HG02885 (cell line): Measurements from ENCODE around the gene PSMB9.
"Not testable (repeated sequence)": the region's sequence is repeated elsewhere in the genome, so short reads cannot be mapped to it uniquely, and the experiment has no call there.

ENCODE experiments used
- ATAC-seq: cut with Tn5 transposase; IDR thresholded peaks from one replicate; pipeline ENCODE4 v1.9.1; 2021; ENCODE audit warnings: mild to moderate bottlenecking; ENCODE audit not compliant: unreplicated experiment, poor library complexity

The PSMB9 gene

DNA sequence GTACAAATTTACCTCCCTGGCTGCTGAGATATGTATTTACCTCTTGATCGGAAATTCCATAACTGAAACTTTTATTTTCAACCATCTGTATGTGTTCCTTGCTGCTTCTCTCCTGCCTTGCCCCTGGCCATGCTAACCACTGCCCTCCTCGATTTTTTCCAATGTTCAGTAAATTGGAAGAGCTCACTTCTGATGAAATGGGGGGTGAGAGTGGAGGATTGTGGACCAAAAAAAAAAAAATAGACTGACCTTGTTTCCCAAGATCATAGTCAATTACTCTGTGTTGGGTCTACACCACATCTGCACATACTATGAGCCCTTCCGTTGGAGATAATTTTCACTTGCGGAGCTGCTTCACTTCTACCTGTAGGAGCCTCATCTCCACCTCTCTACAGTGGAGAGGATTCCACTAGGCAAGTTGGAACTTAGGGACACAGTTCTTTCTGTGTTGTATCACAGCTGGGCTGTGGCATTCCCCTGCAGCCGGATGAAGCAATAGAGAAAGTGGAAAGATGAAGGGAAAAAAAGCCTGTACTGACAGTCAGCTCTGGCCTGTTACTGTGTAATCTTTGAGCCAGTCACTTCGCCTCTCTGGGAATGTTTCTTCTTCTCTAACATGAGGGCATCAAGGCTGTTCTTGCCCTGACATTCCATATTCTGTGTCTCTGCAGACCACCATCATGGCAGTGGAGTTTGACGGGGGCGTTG, 1.6 kb downstream of the PSMB9 start:
- no peak for ATAC-seq

DNA sequence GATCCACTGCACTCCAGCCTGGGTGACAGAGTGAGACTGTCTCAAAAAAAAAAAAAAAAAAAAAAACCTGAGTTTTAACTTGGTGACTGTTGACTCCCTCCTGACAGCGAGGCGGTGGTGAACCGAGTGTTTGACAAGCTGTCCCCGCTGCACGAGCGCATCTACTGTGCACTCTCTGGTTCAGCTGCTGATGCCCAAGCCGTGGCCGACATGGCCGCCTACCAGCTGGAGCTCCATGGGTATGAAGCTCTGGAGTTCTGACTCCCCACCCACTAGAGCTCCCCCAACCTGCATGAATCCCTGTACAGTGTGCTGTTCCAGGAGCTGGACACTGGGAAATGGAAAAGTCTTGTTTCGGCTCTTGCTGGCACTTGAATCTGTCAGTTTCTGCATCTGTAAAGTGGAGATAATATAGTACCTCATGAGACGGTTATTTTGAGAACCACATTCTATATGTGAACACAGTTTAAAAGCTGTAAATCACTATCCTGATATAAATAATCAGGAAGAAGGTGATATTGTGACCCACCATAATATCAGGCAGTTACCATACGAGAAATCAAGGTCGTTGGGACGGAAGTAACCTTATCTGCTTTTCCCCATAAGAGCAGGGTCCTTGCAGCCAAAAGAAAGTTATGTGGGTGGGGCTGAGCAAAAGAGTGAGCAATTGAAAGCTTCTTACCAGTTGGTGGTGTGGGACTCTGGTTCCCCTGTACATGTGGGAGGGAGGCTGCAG, 3.3 kb downstream of the PSMB9 start:
- ATAC-seq: no peak

DNA sequence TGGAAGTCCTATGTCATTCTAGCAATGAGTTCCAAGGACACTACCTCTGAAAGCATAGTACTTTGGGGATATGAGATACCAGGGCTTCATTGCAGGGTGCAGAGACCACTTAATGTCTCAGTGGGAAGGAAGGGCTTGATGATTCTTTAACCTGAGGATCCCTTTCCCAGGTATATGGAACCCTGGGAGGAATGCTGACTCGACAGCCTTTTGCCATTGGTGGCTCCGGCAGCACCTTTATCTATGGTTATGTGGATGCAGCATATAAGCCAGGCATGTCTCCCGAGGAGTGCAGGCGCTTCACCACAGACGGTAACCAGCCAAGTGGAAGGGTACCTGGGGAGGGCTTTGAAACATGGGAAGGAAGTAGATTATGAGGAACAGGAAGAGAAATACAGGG, 4.2 kb downstream of the PSMB9 start:
- no peak for ATAC-seq

DNA sequence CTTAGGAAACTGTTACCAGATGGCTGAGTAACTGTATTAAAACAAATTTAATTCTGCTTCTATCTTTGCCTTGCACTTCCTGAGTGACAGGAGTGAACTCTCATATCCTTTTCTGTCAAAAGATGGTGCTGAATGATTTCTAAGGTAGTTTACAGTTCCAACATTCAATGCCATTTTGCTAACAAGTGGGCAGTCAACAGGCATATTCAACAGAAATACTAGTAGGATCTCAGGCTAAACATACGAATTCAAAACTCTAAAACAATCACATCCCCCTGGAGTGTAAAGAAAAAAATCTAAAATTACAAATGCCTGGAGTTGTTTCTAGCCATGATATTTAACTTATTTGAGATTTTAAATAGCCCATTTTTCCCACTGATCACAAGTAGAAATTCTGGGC, 6.7 kb downstream of the PSMB9 start:
- ATAC-seq: no peak

DNA sequence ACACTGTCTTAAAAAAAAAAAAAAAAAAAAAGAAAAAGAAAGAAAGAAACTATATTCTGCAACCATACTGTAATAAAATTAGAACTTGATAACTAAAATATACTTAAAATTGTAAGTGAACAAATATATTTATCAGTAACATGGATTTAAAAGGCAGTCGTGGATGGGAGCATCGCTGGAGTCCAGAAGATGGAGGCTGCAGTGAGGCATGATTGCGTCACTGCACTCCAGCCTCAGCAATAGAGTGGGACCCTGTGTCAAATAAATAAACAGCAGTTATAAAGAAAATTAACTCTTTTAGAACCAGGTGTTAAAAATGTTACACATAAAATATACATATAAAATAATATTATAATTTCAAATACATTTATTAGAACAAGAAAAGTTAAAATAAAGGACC, 8.7 kb downstream of the PSMB9 start:
- no peak for ATAC-seq

DNA sequence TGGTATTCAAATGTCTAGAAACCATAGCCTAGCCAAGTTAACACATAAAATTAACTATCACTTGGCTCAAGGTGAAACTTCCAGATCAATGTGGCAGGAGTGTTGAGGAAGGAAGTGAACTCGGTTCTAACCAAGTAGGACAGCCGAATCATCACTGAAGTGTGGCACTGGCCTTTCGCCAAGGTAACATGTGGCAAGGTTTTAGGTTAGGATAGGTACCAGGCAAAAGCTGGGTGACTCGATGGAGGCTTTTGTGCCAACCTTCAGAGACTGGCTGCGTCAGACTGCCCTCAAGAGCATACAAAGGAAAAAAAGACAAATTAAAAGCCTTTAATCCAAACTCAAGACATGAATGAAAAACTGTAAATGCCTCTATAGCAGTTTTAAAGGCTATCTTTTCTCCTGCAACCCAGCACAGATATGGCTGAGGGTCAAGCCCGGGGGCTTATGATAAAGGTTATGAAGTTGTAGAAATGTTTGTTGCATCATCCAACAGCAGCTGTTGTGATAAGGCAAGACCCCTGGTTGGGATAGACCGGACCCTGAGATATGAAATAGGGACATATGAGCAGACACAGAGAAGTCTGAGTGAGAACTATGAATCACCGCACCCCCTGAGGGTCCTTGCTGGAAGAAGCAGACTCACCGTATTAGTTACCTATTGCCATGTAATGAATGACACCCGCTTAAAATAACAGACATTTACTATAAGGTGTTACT, 11.9 kb downstream of the PSMB9 start:
- no peak for ATAC-seq

DNA sequence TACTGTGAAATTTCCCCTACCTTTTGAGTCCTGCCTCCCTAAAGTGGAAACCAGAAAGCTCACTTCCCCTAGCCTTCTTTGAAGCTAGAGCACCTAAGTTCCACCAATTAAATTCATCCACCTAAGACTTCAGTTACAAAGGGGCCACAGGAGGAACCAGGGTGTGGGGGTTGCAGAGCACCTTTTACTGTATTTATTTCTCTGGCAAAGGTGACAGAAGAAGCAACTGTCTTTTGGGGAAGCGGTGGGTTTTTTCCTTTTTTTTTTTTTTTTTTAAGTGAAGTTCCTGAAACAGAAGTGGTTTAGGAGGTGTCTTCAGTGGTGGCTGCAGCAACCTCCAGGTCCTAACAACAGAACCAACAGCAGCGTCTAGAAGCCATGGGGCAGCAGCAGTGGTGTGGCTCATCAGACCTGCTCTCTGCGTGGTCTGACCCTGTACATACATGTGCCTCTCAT, 13.1 kb downstream of the PSMB9 start:
- ATAC-seq: peak; percentile 43

DNA sequence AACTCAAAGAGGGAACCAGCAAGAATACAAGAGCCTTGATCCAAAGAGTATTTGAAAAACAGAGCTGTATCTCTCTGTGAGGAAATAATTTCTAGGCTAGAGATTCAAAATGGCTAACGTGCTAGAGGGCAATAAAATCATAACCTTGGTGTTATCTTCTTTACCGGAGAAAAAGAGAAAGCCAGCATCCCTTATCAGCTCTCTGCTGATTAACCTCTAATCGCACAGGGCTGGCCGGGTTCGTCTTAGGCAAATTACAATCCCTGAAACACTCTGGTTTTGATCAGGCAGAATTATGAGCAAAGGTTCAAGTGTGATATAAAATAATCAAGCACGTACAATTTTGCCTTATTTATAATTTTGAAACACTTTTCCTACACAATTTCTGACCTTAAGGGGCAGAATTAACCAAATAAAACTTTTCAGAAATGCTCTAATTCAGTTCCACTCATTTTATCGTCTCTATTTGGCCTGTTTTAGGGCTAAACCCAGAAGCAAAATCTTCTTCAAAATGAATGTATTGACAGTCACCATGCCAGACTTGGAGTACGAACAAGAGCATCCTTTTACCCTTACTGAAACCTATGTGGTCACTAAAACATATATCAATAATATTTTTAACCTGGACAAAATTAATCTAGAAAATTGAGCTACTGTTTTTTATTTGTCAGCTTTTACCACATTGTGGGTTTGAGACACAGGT, 13.7 kb downstream of the PSMB9 start:
- ATAC-seq: no peak

DNA sequence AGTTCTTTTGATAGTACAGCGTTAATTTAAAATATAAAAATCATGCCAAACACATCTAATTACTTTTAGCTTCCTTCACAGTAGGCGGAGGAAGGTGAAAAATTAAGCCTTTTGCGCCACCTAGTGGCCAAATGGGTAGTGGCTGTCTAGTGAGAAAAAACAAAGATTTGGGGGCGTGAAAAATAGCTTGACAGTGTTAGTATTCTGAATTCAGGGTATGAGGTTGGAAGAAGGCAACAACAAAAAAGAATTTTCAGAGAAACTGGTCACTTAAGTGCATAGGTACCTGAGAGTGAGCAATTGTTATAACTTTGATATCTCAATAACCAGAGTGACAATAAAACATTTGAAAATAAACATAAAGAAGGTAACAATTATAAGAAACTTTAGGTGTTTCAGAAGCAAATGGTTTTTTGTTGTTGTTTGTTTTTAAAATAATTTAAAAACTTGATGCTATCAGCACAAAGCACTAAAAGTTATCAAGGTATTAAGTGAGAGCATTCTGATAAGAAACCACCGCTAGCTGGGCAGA, 14.3 kb downstream of the PSMB9 start:
- ATAC-seq: no peak

DNA sequence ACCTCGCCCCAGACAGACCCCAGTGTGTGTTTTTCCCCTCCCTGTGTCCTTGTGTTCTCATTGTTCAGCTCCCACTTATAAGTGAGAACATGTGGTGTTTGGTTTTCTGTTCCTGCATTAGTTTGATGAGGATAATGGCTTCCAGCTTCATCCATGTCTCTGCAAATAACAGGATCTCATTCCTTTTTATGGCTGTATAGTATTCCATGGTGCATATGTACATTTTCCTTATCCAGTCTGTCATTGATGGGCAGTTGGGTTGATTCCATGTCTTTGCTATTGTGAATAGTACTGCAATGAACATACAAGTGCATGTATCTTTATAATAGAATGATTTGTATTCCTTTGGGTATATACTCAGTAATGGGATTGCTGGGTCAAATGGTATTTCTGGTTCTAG, 20.0 kb downstream of the PSMB9 start:
- ATAC-seq: not testable (repeated sequence)

DNA sequence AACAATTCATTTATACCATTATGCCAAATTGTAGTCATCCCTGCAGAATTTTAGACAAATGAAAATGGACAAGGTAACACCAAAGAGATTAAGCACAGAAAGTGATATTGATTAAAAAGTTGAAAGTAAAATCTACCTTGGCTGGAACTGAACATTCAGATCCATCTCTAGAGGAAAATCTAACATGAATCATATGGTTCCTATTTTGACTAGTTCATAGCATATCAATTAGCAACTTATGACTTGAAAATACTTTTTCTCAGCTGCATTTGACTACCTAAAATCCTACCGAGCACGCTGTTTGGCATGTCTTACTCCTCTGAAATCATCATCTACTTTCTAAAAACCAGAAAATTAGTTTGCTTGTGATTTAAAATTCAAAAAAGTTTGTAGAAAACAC, 22.6 kb downstream of the PSMB9 start:
- ATAC-seq: no peak

DNA sequence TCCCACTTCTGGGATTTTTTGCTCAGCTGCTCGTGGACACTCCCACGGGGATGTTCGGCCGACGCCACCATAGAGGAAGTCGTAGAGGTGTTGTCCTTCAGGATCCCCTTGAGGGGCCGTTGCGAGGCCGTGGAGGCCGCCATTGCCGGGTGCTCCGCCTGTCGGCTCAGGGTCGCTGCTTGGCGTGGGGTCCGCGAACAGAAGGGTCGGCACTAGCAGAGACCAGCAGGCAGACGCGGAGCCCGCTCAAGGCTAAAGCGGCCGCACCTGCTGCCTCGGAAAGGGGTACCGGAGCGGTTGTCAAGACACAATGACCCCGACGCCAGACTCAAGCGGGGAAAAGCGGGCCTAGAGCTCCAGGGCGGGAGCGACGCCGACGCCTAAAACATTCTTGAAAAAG, 25.7 kb downstream of the PSMB9 start:
- no peak for ATAC-seq

DNA sequence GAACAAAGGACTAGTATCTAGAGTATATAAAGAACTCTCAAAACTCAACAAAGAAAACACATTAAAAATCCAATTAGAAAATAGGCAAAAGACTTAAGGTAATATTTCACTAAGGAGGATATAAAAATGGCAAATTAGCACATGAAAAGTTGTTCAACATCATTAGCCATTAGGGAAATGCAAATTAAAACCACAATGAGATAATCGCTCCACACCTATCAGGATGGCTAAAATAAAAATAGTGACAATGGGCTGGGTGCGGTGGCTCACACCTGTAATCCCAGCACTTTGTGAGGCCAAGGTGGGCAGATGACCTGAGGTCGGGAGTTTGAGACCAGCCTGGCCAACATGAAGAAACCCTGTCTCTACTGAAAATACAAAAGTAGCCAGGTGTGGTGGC, 27.0 kb downstream of the PSMB9 start:
- not testable (repeated sequence) for ATAC-seq

DNA sequence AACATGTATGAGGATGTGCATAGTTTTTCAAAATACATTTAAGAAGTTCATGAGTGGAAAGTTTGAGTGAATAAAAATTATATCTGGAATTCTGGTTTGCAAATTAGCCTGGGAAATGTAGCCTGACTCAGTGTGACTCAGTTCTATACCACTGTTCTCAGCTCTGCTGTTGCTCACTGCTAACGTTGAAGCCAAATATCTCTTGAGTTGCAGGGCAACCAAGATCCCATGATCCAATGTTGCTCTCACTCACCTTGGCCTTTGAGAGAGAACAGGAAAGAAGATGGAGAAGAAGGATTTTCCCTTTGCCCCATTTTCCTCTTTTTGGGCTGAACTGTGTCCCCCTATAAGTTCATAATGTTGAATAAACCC, 28.9 kb downstream of the PSMB9 start:
- ATAC-seq: no peak

DNA sequence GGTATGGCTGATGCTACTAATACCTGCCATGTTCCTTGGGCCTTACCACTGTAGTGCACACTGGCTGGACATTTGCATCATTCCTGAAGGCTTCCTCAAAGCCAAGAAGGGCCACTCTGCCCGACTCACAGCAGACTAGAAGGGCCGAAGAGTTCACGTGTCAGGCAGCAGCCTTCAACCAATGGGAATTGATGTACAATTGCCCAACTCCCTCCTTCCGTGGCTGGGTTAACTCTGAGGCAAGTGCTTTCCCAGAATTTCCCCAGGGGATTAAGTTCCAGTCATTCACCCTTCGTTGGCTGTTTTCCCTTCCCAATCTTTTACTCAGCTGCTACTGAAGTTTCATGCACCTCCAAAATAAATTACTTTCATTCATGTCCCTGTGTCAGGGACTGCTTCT, 29.8 kb downstream of the PSMB9 start:
- no peak for ATAC-seq

DNA sequence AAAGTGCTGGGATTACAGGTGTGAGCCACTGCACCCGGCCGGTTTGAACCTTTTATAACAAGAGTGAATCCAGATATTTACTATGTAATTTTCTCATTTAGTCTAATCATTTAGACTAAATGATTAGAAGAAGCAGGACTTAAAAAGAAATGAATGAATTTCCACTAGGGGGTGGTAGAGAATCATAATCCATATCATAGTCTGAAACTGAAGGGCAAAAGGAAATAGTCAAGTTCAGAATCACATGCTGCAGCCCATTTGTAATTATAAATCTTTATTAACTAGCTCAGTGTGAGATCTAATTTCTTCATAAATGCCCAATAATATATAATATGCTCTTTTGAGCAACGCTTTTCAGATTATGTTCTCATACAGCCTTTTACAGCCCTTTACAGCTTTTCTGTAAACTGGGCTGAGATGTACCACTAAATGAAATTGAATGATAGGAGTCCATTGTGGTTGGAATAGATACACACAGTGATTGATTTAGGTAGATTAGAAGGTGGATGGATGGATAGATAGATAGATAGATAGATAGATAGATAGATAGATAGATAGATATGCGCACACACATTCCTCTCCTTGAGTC, 31.8 kb downstream of the PSMB9 start:
- no peak for ATAC-seq

DNA sequence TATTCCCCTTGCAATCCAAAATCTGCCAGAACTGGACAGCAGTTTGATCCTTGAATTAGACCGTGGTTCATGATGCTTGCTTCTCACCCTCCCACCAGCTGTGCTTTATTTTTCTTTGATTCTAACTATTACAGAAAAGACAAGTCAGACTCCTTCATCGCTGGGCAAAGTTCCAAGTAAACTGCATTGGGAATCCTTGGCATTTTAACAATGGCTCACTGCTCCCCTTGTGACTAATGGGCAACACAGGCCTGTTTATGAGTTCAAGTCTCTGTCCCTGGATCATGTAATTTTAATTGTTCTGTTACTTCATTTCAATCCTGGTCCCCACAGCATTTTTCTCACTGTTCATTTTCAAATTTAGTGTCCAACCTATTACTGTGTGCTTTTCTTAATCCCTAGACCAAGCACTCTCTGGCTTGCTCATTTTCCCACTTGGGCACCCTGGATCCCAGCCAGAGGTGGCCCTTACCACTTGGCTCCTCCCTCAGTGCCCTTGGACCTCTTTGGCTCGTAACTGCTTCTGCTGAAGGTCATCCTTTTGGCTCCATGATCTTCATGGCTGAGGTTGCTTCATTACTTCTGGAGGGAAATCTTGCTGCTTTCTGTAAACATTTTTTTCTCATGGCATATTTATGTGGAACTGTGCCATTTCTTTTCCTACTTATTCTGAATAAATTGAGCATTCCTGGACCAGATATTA, 32.8 kb downstream of the PSMB9 start:
- no peak for ATAC-seq

DNA sequence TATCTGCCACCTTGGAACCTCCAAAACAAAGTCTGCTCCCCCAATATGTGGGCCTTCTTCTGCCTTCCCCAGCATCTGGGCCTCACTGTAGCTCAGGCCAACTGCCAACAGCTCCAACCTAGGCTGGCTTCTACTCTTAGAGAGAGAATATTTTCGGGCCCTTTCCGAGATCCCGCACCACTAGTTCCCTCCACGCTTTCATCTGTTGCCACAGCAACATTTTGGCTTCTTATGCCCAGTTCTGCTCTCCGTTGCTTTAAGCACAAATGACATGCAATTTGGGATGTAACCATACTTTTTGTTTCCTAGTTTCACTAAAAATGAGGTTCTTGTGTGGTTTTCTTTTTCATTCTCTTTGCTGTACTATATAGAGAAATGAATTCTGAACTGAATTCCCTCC, 33.6 kb downstream of the PSMB9 start:
- no peak for ATAC-seq

DNA sequence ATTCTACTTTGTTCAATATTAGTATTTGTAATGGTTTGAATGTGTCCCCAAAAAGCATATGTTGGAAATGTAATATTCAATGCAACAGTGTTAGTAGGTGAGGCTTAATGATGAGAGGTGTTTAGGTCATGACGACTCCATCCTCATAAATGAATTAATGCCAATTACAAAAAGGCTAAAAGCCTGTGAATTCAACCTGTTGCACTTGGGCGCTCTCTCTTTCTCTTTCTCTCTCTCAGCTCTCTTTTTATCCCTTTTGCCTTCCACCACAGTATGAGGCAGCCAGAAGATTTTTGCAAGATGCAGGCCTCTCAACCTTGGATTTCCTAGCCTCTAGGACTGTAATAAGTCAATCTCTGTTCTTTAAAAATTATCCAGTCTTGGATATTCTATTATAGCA, 34.6 kb downstream of the PSMB9 start:
- ATAC-seq: no peak

DNA sequence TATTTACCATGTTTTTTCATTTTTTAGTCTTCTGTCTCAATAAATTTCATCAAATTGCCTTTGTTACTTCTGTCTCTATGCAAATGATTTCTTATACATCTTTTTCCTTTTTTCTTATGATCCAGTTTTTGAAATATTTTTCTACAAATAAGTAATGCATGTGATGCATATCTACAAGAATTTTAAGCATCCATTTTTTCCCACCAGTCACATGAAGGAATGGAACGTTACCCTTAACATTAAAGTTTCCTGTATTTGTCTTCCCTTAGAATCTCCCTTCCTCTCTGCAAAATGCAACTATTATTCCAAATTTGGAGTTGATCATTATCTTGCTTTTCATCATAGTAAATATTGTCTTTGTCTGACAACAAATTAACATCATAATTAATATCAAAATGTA, 35.5 kb downstream of the PSMB9 start:
- no peak for ATAC-seq
